HepG2 (cell line): ENCODE measurements around the gene PPP1R27. TPM values are rescaled to one million over a fixed set of nuclear protein-coding genes. Genes with fewer than 3 reads are reported as not detected.
A peak's percentile ranks its signal among the peaks of the same experiment; 100 is the strongest.

Source experiments
- ATRX ChIP-seq: sonication (generic); formaldehyde crosslinking; IDR thresholded peaks from 2 replicates; pipeline ENCODE4 v1.4.0; 2020; ENCODE audit warnings: missing genetic modification reagents, borderline replicate concordance
- BRCA1 ChIP-seq: sonication (generic); formaldehyde crosslinking; IDR thresholded peaks from 2 replicates; pipeline ENCODE4 v1.4.0; 2020; ENCODE audit warnings: missing genetic modification reagents
- FOSL2 ChIP-seq: sonication (generic); formaldehyde crosslinking; IDR thresholded peaks from 2 replicates; pipeline ENCODE4 v1.4.0; 2020; ENCODE audit warnings: missing genetic modification reagents
- FOXA3 ChIP-seq: IDR thresholded peaks from 2 replicates; pipeline ENCODE4 v1.6.1; 2016; ENCODE audit warnings: missing genetic modification reagents, missing compliant biosample characterization
- HOXA3 ChIP-seq: sonication (generic); formaldehyde crosslinking; IDR thresholded peaks from 2 replicates; pipeline ENCODE4 v1.5.0; 2020; ENCODE audit warnings: missing genetic modification reagents
- KLF12 ChIP-seq: sonication (generic); formaldehyde crosslinking; IDR thresholded peaks from 2 replicates; pipeline ENCODE4 v1.4.0; 2020; ENCODE audit warnings: missing genetic modification reagents, borderline replicate concordance
- NFKB2 ChIP-seq: sonication (generic); formaldehyde crosslinking; IDR thresholded peaks from 2 replicates; pipeline ENCODE4 v1.4.0; 2020; ENCODE audit warnings: missing genetic modification reagents, borderline replicate concordance
- NFYC ChIP-seq: IDR thresholded peaks from 2 replicates; pipeline ENCODE4 v1.6.1; 2016; ENCODE audit warnings: missing genetic modification reagents, missing compliant biosample characterization
- NR2C2 ChIP-seq: sonication (generic); formaldehyde crosslinking; IDR thresholded peaks from 2 replicates; pipeline ENCODE4 v1.4.0; 2020; ENCODE audit warnings: missing genetic modification reagents, mild to moderate bottlenecking, moderate library complexity, borderline replicate concordance
- NRL ChIP-seq: sonication (generic); formaldehyde crosslinking; IDR thresholded peaks from 2 replicates; pipeline ENCODE4 v1.5.0; 2020; ENCODE audit warnings: missing genetic modification reagents, mild to moderate bottlenecking, moderate library complexity, borderline replicate concordance
- POLR2G ChIP-seq: fragments of 200-400 bp; formaldehyde crosslinking; IDR thresholded peaks from 2 replicates; pipeline ENCODE4 v1.6.1; 2018; ENCODE audit warnings: mild to moderate bottlenecking, low read depth, low read length, moderate library complexity
- PTBP1 ChIP-seq: fragments of 200-400 bp; formaldehyde crosslinking; IDR thresholded peaks from 2 replicates; pipeline ENCODE4 v1.6.1; 2018; ENCODE audit warnings: low read length, low read depth; ENCODE audit not compliant: poor library complexity, severe bottlenecking
- RFX3 ChIP-seq: IDR thresholded peaks from 2 replicates; pipeline ENCODE4 v1.6.1; 2016; ENCODE audit warnings: missing biosample characterization, missing genetic modification reagents
- SMAD3 ChIP-seq: sonication (generic); formaldehyde crosslinking; IDR thresholded peaks from 2 replicates; pipeline ENCODE4 v1.4.0; 2020; ENCODE audit warnings: missing genetic modification reagents
- ZBTB33 ChIP-seq: sonication (generic); formaldehyde crosslinking; IDR thresholded peaks from 2 replicates; pipeline ENCODE4 v1.4.0; 2020; ENCODE audit warnings: missing genetic modification reagents
- ZFP41 ChIP-seq: sonication (generic); formaldehyde crosslinking; IDR thresholded peaks from 2 replicates; pipeline ENCODE4 v1.4.0; 2020; ENCODE audit warnings: mild to moderate bottlenecking, missing genetic modification reagents, borderline replicate concordance
- ZFYVE20 ChIP-seq: sonication (generic); formaldehyde crosslinking; IDR thresholded peaks from 2 replicates; pipeline ENCODE4 v1.8.0; 2023; ENCODE audit warnings: low read depth, mild to moderate bottlenecking, moderate library complexity, missing genetic modification reagents, borderline replicate concordance
- ZKSCAN5 ChIP-seq: sonication (generic); formaldehyde crosslinking; IDR thresholded peaks from 2 replicates; pipeline ENCODE4 v1.5.1; 2020; ENCODE audit warnings: mild to moderate bottlenecking, missing genetic modification reagents
- ZNF282 ChIP-seq: fragments of 450-650 bp; IDR thresholded peaks from 2 replicates; pipeline ENCODE4 v1.6.1; 2018; ENCODE audit not compliant: partially characterized antibody
- ZNF556 ChIP-seq: sonication (generic); formaldehyde crosslinking; IDR thresholded peaks from 2 replicates; pipeline ENCODE4 v1.4.0; 2020; ENCODE audit warnings: mild to moderate bottlenecking, missing genetic modification reagents, borderline replicate concordance
- ZNF562 ChIP-seq: sonication (generic); formaldehyde crosslinking; IDR thresholded peaks from 2 replicates; pipeline ENCODE4 v1.8.0; 2022; ENCODE audit warnings: missing genetic modification reagents, borderline replicate concordance
- ZNF672 ChIP-seq: sonication (generic); formaldehyde crosslinking; IDR thresholded peaks from 2 replicates; pipeline ENCODE4 v1.8.1; 2022; ENCODE audit warnings: missing genetic modification reagents
- ZNF674 ChIP-seq: sonication (generic); formaldehyde crosslinking; IDR thresholded peaks from 2 replicates; pipeline ENCODE4 v1.5.0; 2020; ENCODE audit warnings: low read depth, mild to moderate bottlenecking, missing genetic modification reagents
- ZNF761 ChIP-seq: sonication (generic); formaldehyde crosslinking; conservative IDR thresholded peaks from 2 replicates; pipeline ENCODE4 v1.4.0; 2020; ENCODE audit warnings: mild to moderate bottlenecking, missing genetic modification reagents
- polyA plus RNA-seq, 8 experiments: library from polyadenylated mRNA; depleted of rRNA in 3 of 8; stranded (reverse) in 7 of 8; unstranded in 1 of 8; fragments of >200 nt; fragmentation: Illumina TruSeq in 4 of 8; extraction: Trizol in 4 of 8; gene quantifications; 2 replicates each; pipeline versions ENCODE4 v1.2.1 to v1.2.3, GENCODE V29; 2011 to 2016; ENCODE audit warnings: low read depth in 4 of 8, missing spikeins in 1 of 8, mixed read lengths in 1 of 8; ENCODE audit not compliant: insufficient read depth in 1 of 8
- total RNA-seq, 5 experiments: library from RNA; depleted of rRNA; stranded (reverse); fragments of >200 nt; fragmentation: Illumina TruSeq; extraction: Trizol; gene quantifications; 2 replicates each; pipeline ENCODE4 v1.2.3, GENCODE V29; 2016; ENCODE audit warnings: low read depth in 1 of 5
- TF ChIP-seq, protein P1 (sequence below): sonication (generic); formaldehyde crosslinking; IDR thresholded peaks from 2 replicates; pipeline ENCODE4 v1.4.0; 2020; ENCODE audit warnings: missing genetic modification reagents
- TF ChIP-seq, protein P2 (sequence below): sonication (generic); formaldehyde crosslinking; IDR thresholded peaks from 2 replicates; pipeline ENCODE4 v1.4.0; 2020; ENCODE audit warnings: missing genetic modification reagents, borderline replicate concordance

The PPP1R27 gene
- total and polyA plus RNA-seq, 2 of the 13 experiments (the other 11 are each of a cell fraction or from before 2014, with no cell fraction given), result 0.17 to 1.00 TPM

GRCh38 chr17:81865733-81866439 lies 31.0 kb upstream of the PPP1R27 start (continued):
- TF ChIP-seq POLR2G, result peak; percentile 16
- TF ChIP-seq, protein P1, sequence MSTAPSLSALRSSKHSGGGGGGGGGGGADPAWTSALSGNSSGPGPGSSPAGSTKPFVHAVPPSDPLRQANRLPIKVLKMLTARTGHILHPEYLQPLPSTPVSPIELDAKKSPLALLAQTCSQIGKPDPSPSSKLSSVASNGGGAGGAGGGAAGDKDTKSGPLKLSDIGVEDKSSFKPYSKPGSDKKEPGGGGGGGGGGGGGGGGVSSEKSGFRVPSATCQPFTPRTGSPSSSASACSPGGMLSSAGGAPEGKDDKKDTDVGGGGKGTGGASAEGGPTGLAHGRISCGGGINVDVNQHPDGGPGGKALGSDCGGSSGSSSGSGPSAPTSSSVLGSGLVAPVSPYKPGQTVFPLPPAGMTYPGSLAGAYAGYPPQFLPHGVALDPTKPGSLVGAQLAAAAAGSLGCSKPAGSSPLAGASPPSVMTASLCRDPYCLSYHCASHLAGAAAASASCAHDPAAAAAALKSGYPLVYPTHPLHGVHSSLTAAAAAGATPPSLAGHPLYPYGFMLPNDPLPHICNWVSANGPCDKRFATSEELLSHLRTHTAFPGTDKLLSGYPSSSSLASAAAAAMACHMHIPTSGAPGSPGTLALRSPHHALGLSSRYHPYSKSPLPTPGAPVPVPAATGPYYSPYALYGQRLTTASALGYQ (CRISPR knock-in tag), result no peak
- TF ChIP-seq ZNF562 (CRISPR knock-in tag), result no peak
- no peak; the same call in 1 of the 2 replicates for TF ChIP-seq FOSL2 (CRISPR knock-in tag)
- peak; percentile 12 for TF ChIP-seq HOXA3 (CRISPR knock-in tag)
- no peak for TF ChIP-seq SMAD3 (CRISPR knock-in tag)
- no peak for TF ChIP-seq BRCA1 (CRISPR knock-in tag)
- TF ChIP-seq NFKB2 (CRISPR knock-in tag), result no peak
- peak; percentile 94 for TF ChIP-seq ZBTB33 (CRISPR knock-in tag)
- TF ChIP-seq ZNF674 (CRISPR knock-in tag), result no peak
- peak; percentile 44 for TF ChIP-seq PTBP1
- no peak for TF ChIP-seq NRL
- no peak for TF ChIP-seq ZNF282
- no peak for TF ChIP-seq FOXA3 (CRISPR knock-in tag)
- no peak for TF ChIP-seq RFX3 (CRISPR knock-in tag)
- no peak for TF ChIP-seq KLF12
- no peak for TF ChIP-seq ZNF672 (CRISPR knock-in tag)
- no peak for TF ChIP-seq ZKSCAN5 (CRISPR knock-in tag)
- no peak for TF ChIP-seq NFYC (CRISPR knock-in tag)
- TF ChIP-seq ZNF761, result no peak
- TF ChIP-seq, protein P2, sequence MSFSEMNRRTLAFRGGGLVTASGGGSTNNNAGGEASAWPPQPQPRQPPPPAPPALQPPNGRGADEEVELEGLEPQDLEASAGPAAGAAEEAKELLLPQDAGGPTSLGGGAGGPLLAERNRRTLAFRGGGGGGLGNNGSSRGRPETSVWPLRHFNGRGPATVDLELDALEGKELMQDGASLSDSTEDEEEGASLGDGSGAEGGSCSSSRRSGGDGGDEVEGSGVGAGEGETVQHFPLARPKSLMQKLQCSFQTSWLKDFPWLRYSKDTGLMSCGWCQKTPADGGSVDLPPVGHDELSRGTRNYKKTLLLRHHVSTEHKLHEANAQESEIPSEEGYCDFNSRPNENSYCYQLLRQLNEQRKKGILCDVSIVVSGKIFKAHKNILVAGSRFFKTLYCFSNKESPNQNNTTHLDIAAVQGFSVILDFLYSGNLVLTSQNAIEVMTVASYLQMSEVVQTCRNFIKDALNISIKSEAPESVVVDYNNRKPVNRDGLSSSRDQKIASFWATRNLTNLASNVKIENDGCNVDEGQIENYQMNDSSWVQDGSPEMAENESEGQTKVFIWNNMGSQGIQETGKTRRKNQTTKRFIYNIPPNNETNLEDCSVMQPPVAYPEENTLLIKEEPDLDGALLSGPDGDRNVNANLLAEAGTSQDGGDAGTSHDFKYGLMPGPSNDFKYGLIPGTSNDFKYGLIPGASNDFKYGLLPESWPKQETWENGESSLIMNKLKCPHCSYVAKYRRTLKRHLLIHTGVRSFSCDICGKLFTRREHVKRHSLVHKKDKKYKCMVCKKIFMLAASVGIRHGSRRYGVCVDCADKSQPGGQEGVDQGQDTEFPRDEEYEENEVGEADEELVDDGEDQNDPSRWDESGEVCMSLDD, result no peak
- no peak for TF ChIP-seq ATRX (CRISPR knock-in tag)
- no peak for TF ChIP-seq ZFYVE20 (CRISPR knock-in tag)
- no peak for TF ChIP-seq NR2C2 (CRISPR knock-in tag)
- no peak for TF ChIP-seq ZFP41 (CRISPR knock-in tag)
- no peak for TF ChIP-seq ZNF556 (CRISPR knock-in tag)
